Stomach smooth muscle (tissue), 2 donors: ENCODE data around the gene KIF3C.

Experiments
- H3K27ac ChIP-seq: one replicate; pipeline ENCODE4 v1.7.0; 2013; ENCODE audit warnings: mild to moderate bottlenecking, low read length, inconsistent platforms
- H3K27me3 ChIP-seq, 2 donors: one replicate each; pipeline ENCODE4 v1.7.0; 2013; ENCODE audit warnings: low read length in 2 of 2; ENCODE audit not compliant: insufficient read depth in 2 of 2, control insufficient read depth in 1 of 2
- H3K36me3 ChIP-seq, 2 donors: one replicate each; pipeline ENCODE4 v1.7.0; 2013; ENCODE audit warnings: low read length in 2 of 2; ENCODE audit not compliant: control insufficient read depth in 2 of 2, insufficient read depth in 2 of 2
- H3K4me1 ChIP-seq: one replicate; pipeline ENCODE4 v1.7.0; 2013; ENCODE audit warnings: low read length; ENCODE audit not compliant: control insufficient read depth, insufficient read depth
- H3K4me3 ChIP-seq, 2 donors: one replicate each; pipeline ENCODE4 v1.7.0; 2013; ENCODE audit warnings: low read length in 2 of 2
- H3K9ac ChIP-seq, 2 donors: one replicate each; pipeline ENCODE4 v1.7.0; 2013; ENCODE audit warnings: low read length in 2 of 2, mild to moderate bottlenecking in 1 of 2
- H3K9me3 ChIP-seq, 2 donors: one replicate each; pipeline ENCODE4 v1.7.0; 2013; ENCODE audit warnings: low read length in 2 of 2; ENCODE audit not compliant: control insufficient read depth in 2 of 2
- donor health status: healthy.
- donor health status: Pancreatic carcinoma.

The KIF3C gene

DNA sequence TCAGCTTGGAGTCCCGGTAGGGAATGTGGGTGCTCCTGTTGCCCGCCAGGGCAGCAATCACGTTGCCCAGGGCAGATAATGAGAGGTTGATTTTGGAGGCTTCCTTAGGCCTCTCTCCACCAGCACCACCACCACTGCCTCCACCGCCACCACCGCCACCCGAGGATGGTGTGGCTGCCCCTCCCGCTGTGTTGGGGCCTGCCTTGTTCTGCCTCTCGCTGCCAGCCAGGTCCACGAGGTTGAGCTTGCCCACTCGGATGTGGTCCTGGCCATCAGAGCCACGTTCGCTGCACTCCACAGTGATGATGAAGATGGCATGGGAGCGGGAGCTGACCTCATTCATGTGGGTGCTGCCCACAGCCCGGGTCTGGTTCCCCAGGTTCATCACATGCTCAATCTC is 1.3 kb downstream of the KIF3C start:
- Histone ChIP-seq H3K4me3 (no peak overlapping the region), H3K4me1 (peaks cover 26% of the 10 kb centered on the region)

DNA sequence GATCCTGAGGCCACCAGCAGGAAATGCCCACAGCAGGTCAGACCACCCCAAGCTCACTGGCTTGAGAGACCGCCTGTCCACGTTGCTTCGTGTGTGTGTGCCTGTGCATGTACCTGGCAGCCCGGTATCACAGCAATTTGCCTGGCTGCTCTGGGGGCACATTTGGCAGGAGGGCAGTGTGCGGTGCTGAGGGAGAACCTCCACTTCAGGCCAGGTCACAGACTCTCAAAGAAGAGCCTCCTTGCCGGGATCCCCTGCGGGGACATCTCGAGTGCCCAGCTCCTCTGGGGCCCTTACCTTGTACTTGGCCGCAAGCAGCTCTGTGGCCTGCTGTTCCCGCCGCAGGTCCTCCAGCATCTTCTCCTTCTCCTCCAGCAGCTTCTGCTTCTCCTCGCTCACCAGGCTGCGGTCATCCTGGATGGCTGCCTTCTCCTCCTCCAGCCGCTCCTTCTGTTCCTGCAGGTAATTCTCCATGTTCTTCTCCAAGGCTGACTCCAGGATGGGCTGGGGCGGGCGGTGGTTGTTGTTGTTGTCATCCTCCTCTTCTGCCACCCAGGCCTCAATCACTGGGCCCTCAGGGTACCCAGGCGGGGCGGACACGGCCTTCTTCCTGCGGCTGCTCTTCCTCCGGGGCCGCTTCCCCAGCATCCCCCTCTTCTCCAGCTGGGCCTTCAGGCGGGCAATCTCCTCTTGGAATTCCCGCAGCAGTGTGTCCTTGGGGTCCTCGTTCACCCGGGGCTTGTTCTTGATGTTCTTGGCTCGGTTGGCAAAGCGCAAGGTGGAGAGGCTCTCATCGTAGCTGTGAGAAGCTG is 2.0 kb downstream of the KIF3C start:
- Histone ChIP-seq H3K9ac (no peak overlapping the region), H3K4me1 (peaks cover 26% of the 10 kb centered on the region), H3K9me3 (no peaks in the 10 kb centered on the region), H3K4me3 (no peak overlapping the region), H3K27me3 (no peaks in the 10 kb centered on the region), H3K27ac (no peak overlapping the region), H3K36me3 (peaks cover 0 to 3% of the 10 kb centered on the region in 2 donors)

More for the DNA sequence above, 1.3 kb downstream of the KIF3C start:
- H3K27ac ChIP-seq, result no peak overlapping the region
- H3K9ac ChIP-seq, result no peak overlapping the region
- H3K27me3 ChIP-seq, result no peaks in the 10 kb centered on the region
- H3K9me3 ChIP-seq, result no peaks in the 10 kb centered on the region
- H3K36me3 ChIP-seq, result peaks cover 0 to 3% of the 10 kb centered on the region in 2 donors

DNA sequence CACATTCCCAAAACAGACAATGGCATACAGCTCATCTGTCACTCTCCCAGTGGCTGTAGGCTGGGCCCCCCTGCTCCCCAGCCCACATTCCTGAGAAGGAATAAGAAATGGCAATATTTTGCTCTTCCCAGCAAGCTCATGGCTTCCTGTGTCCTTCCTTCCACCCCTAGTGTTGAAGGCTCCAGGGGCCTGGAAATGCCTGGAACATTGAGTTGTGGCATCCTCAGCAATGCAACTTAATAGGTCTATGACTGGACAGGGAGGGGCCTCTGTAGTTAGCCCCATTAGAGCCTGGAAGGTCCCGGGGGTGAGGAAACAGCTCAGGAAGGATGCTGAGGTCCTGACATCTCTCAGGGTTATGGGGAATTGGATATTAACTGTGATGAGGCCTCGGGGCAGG is 3.3 kb downstream of the KIF3C start:
- no peak overlapping the region for H3K9ac ChIP-seq
- no peak overlapping the region for H3K4me3 ChIP-seq
- H3K9me3 ChIP-seq, result no peaks in the 10 kb centered on the region
- H3K36me3 ChIP-seq, result peaks cover 0 to 3% of the 10 kb centered on the region in 2 donors
- peaks cover 26% of the 10 kb centered on the region for H3K4me1 ChIP-seq
- no peaks in the 10 kb centered on the region for H3K27me3 ChIP-seq
- no peak overlapping the region for H3K27ac ChIP-seq

DNA sequence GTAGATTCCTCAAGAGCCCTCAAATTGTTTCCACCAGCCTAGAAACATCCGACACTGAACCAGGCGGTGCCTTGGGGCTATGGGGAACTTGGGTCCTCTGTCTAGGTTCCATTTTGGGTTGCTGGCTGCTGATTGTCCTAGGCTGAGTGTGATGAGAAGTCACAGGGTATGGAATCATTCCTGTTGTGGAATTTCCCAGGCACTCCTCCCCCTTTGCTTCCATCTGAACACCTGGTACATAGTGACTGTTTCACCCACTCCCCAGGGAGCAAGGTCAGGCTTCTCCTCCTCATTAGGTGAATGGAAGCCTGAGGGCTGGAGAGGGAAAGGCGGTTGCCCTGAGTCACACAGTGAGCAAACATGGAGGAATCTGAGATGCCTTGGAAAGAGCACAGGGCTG is 4.5 kb downstream of the KIF3C start:
- H3K36me3 ChIP-seq, result peaks cover 0 to 3% of the 10 kb centered on the region in 2 donors
- no peak overlapping the region for H3K4me3 ChIP-seq
- H3K9ac ChIP-seq, result no peak overlapping the region
- H3K9me3 ChIP-seq, result no peaks in the 10 kb centered on the region
- no peaks in the 10 kb centered on the region for H3K27me3 ChIP-seq
- no peak overlapping the region for H3K27ac ChIP-seq
- peaks cover 22% of the 10 kb centered on the region for H3K4me1 ChIP-seq

DNA sequence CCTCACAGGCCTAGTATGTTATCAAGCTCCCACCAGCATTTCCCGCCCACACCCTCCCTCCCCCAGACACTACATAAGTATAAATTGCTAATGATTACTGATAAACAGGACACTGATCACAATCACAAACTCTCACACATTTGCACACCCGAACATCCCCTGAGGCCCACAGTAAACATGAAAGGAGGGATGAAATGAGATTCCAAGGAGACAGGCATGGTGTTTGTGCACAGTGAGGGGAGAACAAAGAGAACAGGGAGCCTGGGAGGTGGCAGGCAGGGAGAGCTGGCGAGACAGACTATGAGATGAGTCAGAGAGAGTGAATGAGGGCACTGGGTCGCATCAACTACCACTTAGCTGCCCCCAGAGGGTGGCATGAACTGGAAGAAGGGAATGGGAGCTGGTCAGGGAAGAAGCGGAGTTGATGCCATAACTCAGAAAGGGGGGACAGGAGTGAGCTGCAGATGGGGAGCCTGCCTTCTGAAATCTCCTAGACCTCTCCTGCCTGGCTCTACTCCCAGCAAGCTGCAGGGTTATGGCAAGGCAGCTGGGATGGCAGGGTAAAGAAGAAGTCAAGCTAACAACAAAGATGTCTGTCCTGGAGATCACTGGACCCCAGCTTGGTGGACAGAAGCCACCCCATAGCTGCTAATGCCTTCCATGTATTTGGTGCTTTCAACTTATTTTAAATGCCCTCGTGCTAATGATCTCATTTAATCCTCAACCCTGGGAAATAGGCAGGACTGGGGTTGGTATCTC is 5.1 kb downstream of the KIF3C start:
- H3K36me3 ChIP-seq, result peaks cover 0 to 3% of the 10 kb centered on the region in 2 donors
- H3K4me3 ChIP-seq, result no peak overlapping the region
- no peaks in the 10 kb centered on the region for H3K9me3 ChIP-seq
- H3K27ac ChIP-seq, result no peak overlapping the region
- H3K27me3 ChIP-seq, result no peaks in the 10 kb centered on the region
- peaks cover 21% of the 10 kb centered on the region for H3K4me1 ChIP-seq
- H3K9ac ChIP-seq, result no peak overlapping the region

DNA sequence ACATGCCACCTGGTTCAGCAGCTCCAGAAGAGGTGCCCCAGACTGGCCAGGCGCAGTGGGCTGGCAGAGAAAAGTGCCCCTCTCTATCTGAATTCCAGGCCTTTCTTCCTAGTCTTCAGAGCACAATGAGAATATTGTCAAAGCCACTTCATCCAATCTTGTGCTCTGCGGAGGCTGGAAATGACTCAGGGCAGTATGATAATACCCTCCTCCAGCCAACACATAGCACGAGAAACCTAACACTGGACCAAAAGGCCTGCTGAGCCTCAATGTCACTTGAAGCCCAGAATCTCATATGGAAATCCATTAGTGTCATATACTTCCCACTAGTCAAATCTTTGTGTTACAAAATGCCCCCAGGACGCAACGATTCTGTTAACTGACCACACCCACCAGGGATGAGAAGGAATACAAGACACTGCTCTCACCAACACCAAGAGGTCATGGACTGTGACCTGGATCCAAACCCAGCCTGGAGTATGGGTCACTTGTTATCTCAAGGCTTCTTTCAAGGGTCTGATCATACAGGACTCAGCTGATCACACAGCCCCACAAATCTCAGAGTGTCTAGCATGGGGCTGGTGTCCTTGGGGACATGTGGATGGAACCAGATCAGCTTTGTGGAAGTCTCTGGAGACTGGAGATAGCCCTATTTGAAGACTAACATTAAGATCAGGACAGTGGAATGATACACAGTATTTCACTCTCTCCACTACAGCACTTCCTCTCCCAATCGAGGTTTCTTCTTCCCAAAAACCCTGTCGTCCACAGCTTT is 10.1 kb downstream of the KIF3C start:
- Histone ChIP-seq H3K36me3 (peaks cover 0 to 4% of the 10 kb centered on the region in 2 donors), H3K9me3 (no peaks in the 10 kb centered on the region), H3K9ac (no peak overlapping the region), H3K27me3 (no peaks in the 10 kb centered on the region), H3K27ac (no peak overlapping the region), H3K4me3 (no peak overlapping the region), H3K4me1 (peaks cover 1% of the 10 kb centered on the region)

DNA sequence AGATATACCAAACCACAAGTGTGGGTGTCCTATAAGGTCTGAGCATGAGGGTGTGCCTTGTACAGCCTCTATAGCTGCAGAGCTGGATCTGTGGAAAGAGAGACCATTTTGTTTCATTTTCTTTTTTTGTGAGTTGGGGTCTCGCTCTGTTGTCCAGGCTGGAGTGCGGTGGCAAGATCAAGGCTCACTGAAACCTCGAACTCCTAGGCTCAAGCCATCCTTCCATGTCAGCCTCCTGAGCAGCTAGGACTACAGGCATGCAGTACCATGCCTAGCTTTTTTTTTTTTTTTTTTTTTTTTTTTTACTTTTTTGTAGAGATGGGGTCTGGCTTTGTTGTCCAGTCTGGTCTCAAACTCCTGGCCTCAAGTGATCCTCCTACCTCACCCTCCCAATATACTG is 10.7 kb downstream of the KIF3C start:
- Histone ChIP-seq H3K9ac (no peak overlapping the region), H3K27ac (no peak overlapping the region), H3K9me3 (no peaks in the 10 kb centered on the region), H3K4me1 (no peaks in the 10 kb centered on the region), H3K4me3 (no peak overlapping the region), H3K36me3 (peaks cover 0 to 4% of the 10 kb centered on the region in 2 donors), H3K27me3 (no peaks in the 10 kb centered on the region)

DNA sequence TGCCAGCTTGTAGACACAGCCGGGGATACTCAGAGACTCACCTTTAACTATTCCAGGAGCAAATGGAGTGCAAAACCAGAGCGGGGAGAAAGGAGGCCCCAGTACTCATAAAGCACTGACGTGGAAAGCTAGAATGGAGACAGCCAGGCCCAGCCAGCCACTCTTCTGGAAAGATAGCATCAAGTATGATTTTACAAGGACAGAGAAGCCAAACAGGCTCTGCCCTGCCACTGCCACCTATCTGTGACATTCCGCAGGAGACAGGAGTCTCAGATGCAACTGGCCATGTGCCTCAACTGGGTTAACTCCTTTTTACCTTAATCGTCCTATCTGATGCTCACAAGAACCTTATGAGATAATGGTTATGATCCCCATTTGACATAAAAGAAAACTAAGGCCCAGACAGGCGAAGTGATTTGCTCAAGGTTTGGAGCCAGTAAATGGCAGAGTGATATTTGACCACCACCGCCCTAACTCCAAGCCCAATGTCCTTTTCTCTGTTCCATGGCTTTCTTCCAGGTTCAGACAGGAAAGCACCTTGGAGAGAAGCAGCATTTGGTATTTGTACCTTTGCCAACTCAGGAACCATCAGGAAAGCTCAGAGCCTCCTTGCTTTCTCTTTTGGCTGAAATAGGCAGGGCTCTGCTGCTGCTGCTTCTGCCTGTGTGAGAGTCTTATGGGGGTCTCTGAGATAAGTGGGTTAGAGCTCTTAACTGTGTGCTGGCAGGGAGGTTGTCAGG is 15.6 kb downstream of the KIF3C start:
- Histone ChIP-seq H3K9me3 (no peaks in the 10 kb centered on the region), H3K36me3 (peaks cover 0 to 2% of the 10 kb centered on the region in 2 donors), H3K9ac (no peak overlapping the region), H3K4me1 (no peaks in the 10 kb centered on the region), H3K27ac (no peak overlapping the region), H3K4me3 (no peak overlapping the region), H3K27me3 (no peaks in the 10 kb centered on the region)

DNA sequence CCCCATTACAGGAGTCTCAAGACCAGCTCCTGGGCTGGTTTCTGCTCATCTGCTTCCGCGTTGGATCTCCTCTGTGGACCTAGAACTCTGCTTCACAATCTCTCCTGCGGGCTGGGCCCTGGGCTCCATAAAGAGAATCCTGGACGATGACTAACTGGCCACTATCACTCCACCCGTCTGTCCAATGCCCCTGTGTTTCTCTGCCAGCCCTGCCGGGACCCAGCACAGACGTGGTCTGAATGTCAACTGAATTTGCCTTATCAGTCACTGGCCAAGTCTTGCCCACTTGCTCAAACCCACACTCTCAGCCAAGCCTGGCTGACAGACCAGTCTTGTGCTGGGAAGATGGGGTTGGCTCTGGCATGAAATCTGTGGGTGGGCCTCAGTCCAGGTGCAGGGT is 17.4 kb downstream of the KIF3C start:
- no peaks in the 10 kb centered on the region for H3K36me3 ChIP-seq
- no peaks in the 10 kb centered on the region for H3K27me3 ChIP-seq
- H3K9me3 ChIP-seq, result no peaks in the 10 kb centered on the region
- no peak overlapping the region for H3K4me3 ChIP-seq
- H3K9ac ChIP-seq, result no peak overlapping the region
- no peaks in the 10 kb centered on the region for H3K4me1 ChIP-seq
- no peak overlapping the region for H3K27ac ChIP-seq

DNA sequence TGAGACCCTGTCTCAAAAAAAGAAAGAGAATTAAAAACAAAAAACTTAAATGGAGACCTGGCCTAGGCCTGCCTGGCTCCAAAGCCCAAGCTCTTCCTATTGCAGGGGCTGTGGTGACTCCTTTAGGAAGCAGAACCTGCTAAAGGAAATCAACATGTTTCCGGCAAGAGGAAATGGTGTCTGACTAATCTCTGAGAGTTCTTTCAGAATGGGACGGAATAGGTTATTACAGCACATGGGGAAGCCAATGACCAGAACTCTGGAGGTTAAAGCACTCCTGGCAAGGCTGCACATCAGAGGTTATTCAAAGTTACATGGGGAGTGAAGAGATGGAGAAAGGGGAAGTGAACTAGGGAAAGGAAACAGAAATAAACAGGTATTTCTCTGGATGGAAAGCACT is 21.4 kb downstream of the KIF3C start:
- H3K36me3 ChIP-seq, result no peaks in the 10 kb centered on the region
- H3K9ac ChIP-seq, result no peak overlapping the region
- H3K4me1 ChIP-seq, result no peaks in the 10 kb centered on the region
- H3K27me3 ChIP-seq, result no peaks in the 10 kb centered on the region
- no peaks in the 10 kb centered on the region for H3K9me3 ChIP-seq
- no peak overlapping the region for H3K4me3 ChIP-seq
- no peak overlapping the region for H3K27ac ChIP-seq
